Karpas-422 (cell line): ENCODE measurements around the gene NCOA3. TPM values are rescaled to one million over a fixed set of nuclear protein-coding genes. Genes with fewer than 3 reads are reported as not detected.
"Not testable (repeated sequence)": the region's sequence is repeated elsewhere in the genome, so short reads cannot be mapped to it uniquely, and the experiment has no call there.

ENCODE experiments used
- DNase-seq: peaks from one replicate; pipeline ENCODE4 v3.0.0-alpha.2; 2015
- H2AFZ ChIP-seq: fragments of 200-600 bp; sonication (generic); 2 replicates; pipeline ENCODE4 v1.6.1; 2014; ENCODE audit warnings: antibody characterized with exemption, low read length, mixed read lengths
- H3K27ac ChIP-seq: fragments of 200-600 bp; sonication (generic); 2 replicates; pipeline ENCODE4 v1.5.1; 2014; ENCODE audit warnings: mild to moderate bottlenecking, low read length, moderate library complexity
- H3K27me3 ChIP-seq: fragments of 200-600 bp; sonication (generic); 2 replicates; pipeline ENCODE4 v1.6.1; 2014; ENCODE audit warnings: low read length, mixed read lengths
- H3K36me3 ChIP-seq: fragments of 200-600 bp; sonication (generic); 2 replicates; pipeline ENCODE4 v1.6.1; 2014; ENCODE audit warnings: low read length, mixed read lengths; ENCODE audit not compliant: insufficient read depth
- H3K4me1 ChIP-seq: fragments of 200-600 bp; sonication (generic); 2 replicates; pipeline ENCODE4 v1.6.1; 2014; ENCODE audit warnings: mild to moderate bottlenecking, low read length, mixed read lengths
- H3K4me2 ChIP-seq: fragments of 200-600 bp; sonication (generic); 2 replicates; pipeline ENCODE4 v1.6.1; 2014; ENCODE audit warnings: low read length, low read depth, mild to moderate bottlenecking; ENCODE audit not compliant: poor library complexity, severe bottlenecking
- H3K4me3 ChIP-seq: fragments of 200-600 bp; sonication (generic); 2 replicates; pipeline ENCODE4 v1.5.1; 2014; ENCODE audit warnings: mild to moderate bottlenecking, antibody characterized with exemption, low read length, mixed read lengths
- H3K79me2 ChIP-seq: fragments of 200-600 bp; sonication (generic); 2 replicates; pipeline ENCODE4 v1.6.1; 2014; ENCODE audit warnings: mild to moderate bottlenecking, low read length, mixed read lengths
- H3K9ac ChIP-seq: fragments of 200-600 bp; sonication (generic); 2 replicates; pipeline ENCODE4 v1.6.0; 2014; ENCODE audit warnings: low read length
- H3K9me2 ChIP-seq: fragments of 200-600 bp; sonication (generic), shearing (Covaris generic); replicated peaks from 2 replicates; pipeline ENCODE4 v1.6.0; 2014; ENCODE audit warnings: mild to moderate bottlenecking, low read length, moderate library complexity; ENCODE audit not compliant: insufficient read depth
- H3K9me3 ChIP-seq: fragments of 300-700, 200-600 bp; sonication (generic); 2 replicates; pipeline ENCODE4 v1.6.1; 2014; ENCODE audit warnings: low read length, mixed read lengths
- H4K20me1 ChIP-seq: fragments of 200-600 bp; sonication (generic); 2 replicates; pipeline ENCODE4 v1.6.1; 2014; ENCODE audit warnings: mild to moderate bottlenecking, antibody characterized with exemption, low read length, low read depth; ENCODE audit not compliant: insufficient read depth
- total RNA-seq: library from RNA; depleted of rRNA; stranded (reverse); fragments of >200 nt; shearing (Covaris generic); gene quantifications from 2 replicates; pipeline ENCODE4 v1.2.3, GENCODE V29; 2014; ENCODE audit warnings: low replicate concordance

The NCOA3 gene
- total RNA-seq, 1 experiment from 2014 or later = 90.0 TPM

DNA sequence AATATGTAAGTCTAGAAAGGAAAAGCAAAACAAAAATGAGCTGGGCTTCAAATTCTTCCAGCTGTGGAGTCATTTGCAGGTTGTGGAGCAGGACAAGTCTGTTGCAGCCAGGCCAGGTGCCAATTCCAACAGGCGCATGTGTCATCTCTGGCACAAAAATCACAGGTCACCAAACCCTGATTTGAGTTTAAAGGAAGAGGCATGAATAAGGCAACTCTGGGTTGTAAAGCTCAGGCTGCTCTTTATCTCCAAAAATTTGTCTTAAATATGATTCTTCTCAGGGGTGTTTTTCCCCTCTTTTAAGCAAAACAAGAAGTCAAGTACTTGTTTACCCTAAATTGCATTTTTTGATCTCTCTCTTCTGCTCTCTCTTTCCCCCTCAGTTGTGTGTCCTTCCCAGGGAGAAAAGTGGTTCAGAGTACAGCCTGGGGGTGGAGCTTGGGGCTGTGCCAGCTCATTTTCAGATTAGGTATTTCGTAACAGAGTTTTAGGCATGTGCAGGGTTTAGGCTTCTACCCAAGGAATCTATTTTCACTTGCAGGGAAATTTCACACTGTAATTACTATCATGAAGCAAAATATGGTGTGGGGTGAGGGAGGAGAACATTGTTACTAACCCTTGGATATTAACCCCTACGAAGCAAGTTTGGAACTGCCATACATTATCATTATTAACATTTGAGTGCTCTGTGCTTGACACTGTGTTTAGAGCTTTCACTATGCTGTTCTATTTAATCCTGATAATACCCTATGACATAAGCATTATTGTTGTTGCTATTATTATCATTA is 8.3 kb upstream of the NCOA3 start:
- no peaks in the 10 kb centered on the region for H3K9me3 ChIP-seq
- H3K4me3 ChIP-seq = peak overlapping the region; percentile 9; the same call in 1 of the 2 replicates
- H2AFZ ChIP-seq = peak overlapping the region; percentile 44; the same call in 1 of the 2 replicates
- H3K36me3 ChIP-seq = no peaks in the 10 kb centered on the region
- H4K20me1 ChIP-seq = no peaks in the 10 kb centered on the region
- H3K79me2 ChIP-seq = no peaks in the 10 kb centered on the region
- H3K9me2 ChIP-seq = no peaks in the 10 kb centered on the region
- peak; percentile 75 for DNase-seq
- H3K9ac ChIP-seq = peak overlapping the region; percentile 31
- H3K27me3 ChIP-seq = no peaks in the 10 kb centered on the region
- H3K27ac ChIP-seq = peak overlapping the region; percentile 47
- H3K4me1 ChIP-seq = peaks cover 20% of the 10 kb centered on the region
- H3K4me2 ChIP-seq = peak overlapping the region; percentile 49

DNA sequence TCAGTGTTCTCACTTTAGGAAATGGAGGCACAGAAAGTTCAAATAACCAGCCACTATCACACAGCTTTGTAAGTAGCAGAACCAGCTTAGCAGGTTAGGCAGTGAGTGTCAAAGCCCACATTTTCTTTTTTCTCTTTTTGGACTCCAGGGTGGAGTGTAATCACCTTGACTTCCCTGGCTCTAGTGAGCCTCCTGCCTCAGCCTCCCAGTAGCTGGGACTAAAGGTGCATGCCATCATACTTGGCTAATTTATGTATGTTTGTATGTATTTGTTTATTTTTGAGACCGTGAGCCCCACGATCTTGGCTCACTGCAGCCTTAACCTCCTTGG is 7.8 kb upstream of the NCOA3 start:
- no peak overlapping the region; the same call in 1 of the 2 replicates for H3K4me3 ChIP-seq
- H3K27me3 ChIP-seq = no peaks in the 10 kb centered on the region
- H3K36me3 ChIP-seq = no peaks in the 10 kb centered on the region
- H3K4me2 ChIP-seq = peak overlapping the region; percentile 49
- 0 out of 2 replicates have a peak overlapping the region, but pooled peaks have one; percentile 31 for H3K9ac ChIP-seq
- H2AFZ ChIP-seq = peak overlapping the region; percentile 44; the same call in 1 of the 2 replicates
- no peaks in the 10 kb centered on the region for H3K9me2 ChIP-seq
- H4K20me1 ChIP-seq = no peaks in the 10 kb centered on the region
- H3K4me1 ChIP-seq = peaks cover 22% of the 10 kb centered on the region
- DNase-seq = no peak
- H3K27ac ChIP-seq = no peak overlapping the region
- no peaks in the 10 kb centered on the region for H3K79me2 ChIP-seq
- no peaks in the 10 kb centered on the region for H3K9me3 ChIP-seq

DNA sequence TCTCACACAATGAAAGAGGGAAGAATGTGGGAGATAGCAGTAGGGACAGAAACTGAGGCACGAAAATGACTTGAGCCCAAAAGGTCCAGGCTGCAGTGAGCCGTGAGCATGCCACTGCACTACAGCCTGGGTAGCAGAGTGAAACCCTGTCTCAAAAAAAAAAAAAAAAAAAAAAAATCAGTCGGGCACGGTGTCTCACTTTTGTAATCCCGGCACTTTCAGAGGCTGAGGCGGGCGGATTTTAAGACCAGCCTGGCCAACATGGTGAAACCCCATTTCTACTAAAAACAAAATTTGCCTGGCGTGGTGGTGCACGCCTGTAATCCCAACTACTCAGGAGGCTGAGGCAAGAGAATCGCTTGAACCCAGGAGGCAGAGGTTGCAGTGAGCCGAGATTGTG is 7.1 kb upstream of the NCOA3 start:
- not testable (repeated sequence) for H3K9ac ChIP-seq, H2AFZ ChIP-seq, DNase-seq, H3K9me2 ChIP-seq, H3K9me3 ChIP-seq, H3K27ac ChIP-seq, H4K20me1 ChIP-seq, H3K27me3 ChIP-seq, H3K4me2 ChIP-seq, H3K4me3 ChIP-seq, H3K36me3 ChIP-seq, H3K79me2 ChIP-seq
- peaks cover 22% of the 10 kb centered on the region for H3K4me1 ChIP-seq

DNA sequence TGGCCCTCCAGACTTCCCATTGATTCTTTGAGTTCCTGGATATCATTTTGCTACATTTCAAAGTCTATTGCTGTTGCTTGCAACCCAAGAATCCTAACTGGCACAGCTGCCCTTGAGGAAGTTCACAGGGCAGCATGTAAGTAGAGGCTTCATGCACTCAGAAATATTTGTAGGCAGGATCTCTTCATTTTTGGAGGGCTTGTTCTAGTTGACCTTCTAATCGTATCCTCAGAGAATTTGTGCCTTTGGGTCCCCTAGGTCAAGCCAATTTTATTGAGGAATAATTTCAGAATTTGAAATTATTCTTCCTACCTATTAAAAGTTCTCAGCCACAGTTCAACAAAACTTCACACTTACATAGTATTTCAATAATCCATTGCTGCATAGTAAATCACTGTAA is 5.6 kb upstream of the NCOA3 start:
- no peak overlapping the region for H2AFZ ChIP-seq
- H3K79me2 ChIP-seq = no peaks in the 10 kb centered on the region
- no peak for DNase-seq
- H3K36me3 ChIP-seq = no peaks in the 10 kb centered on the region
- peaks cover 30% of the 10 kb centered on the region for H3K4me1 ChIP-seq
- H3K9me2 ChIP-seq = no peaks in the 10 kb centered on the region
- H3K9ac ChIP-seq = no peak overlapping the region
- H3K4me3 ChIP-seq = no peak overlapping the region
- H3K27ac ChIP-seq = no peak overlapping the region
- no peaks in the 10 kb centered on the region for H4K20me1 ChIP-seq
- no peaks in the 10 kb centered on the region for H3K9me3 ChIP-seq
- no peak overlapping the region for H3K4me2 ChIP-seq
- H3K27me3 ChIP-seq = no peaks in the 10 kb centered on the region

DNA sequence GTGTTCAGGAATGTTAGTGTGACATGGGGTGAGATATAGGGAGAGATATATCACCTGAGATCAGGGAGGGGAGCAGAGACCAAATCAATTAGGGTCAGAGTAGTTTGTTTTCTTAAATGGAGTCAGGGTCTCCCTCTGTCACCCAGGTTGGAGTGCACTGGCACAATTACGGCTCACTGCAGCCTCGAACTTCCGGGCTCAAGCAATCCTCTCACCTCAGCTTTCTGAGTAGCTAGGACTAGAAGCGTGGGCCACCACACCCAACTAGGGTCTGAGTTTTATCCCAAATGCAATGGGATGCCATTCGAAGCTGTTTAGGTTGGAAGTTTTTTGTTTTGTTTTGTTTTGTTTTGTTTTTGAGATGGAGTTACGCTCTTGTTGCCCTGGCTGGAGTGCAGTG is 3.1 kb upstream of the NCOA3 start:
- H3K4me2 ChIP-seq = no peak overlapping the region
- no peaks in the 10 kb centered on the region for H3K27me3 ChIP-seq
- H3K79me2 ChIP-seq = peaks cover 18% of the 10 kb centered on the region
- no peak overlapping the region for H3K27ac ChIP-seq
- no peak overlapping the region for H3K4me3 ChIP-seq
- H4K20me1 ChIP-seq = peaks cover 4% of the 10 kb centered on the region; the same call in 1 of the 2 replicates
- H2AFZ ChIP-seq = no peak overlapping the region
- H3K9me2 ChIP-seq = no peaks in the 10 kb centered on the region
- H3K4me1 ChIP-seq = peaks cover 29% of the 10 kb centered on the region
- H3K9me3 ChIP-seq = no peaks in the 10 kb centered on the region
- no peaks in the 10 kb centered on the region for H3K36me3 ChIP-seq
- DNase-seq = no peak
- no peak overlapping the region for H3K9ac ChIP-seq

DNA sequence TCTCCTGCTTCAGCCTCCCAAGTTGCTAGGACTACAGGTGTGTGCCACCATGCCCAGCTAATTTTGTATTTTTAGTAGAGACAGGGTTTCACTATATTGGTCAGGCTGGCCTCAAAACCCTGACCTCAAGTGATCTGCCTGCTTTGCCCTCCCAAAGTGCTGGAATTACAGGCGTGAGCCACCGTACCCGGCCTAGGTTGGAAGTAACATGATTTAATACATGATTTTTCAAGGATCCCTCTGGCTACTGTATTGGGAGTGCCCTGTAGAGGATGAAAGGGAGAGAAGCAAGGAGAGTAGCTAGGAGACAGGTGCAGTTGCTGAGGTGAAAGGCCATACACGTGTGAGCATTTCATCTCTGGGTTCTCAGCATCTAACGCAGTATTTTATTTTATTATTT is 2.6 kb upstream of the NCOA3 start:
- Histone ChIP-seq H3K4me2 (no peak overlapping the region), H3K9me3 (no peaks in the 10 kb centered on the region), H3K79me2 (peaks cover 22% of the 10 kb centered on the region), H3K36me3 (no peaks in the 10 kb centered on the region), H2AFZ (no peak overlapping the region), H4K20me1 (peaks cover 4% of the 10 kb centered on the region; the same call in 1 of the 2 replicates), H3K4me3 (no peak overlapping the region), H3K4me1 (peaks cover 29% of the 10 kb centered on the region), H3K9ac (no peak overlapping the region), H3K27ac (no peak overlapping the region), H3K9me2 (no peaks in the 10 kb centered on the region), H3K27me3 (no peaks in the 10 kb centered on the region)
- DNase-seq = no peak

DNA sequence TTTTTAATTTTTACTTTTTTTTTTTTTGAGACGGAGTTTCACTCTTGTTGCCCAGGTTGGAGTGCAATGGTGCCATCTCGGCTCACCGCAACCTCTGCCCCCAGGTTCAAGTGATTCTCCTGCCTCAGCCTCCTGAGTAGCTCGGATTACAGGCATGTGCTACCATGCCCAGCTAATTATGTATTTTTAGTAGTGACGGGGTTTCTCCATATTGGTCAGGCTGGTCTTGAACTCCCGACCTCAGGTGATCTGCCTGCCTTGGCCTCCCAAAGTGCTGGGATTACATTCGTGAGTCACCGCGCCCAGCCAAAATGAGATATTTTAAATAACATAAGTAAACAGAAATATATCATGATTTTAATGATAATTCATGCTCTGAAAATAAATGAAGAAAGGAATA is 1.6 kb upstream of the NCOA3 start:
- H3K79me2 ChIP-seq = peaks cover 31% of the 10 kb centered on the region
- H3K4me1 ChIP-seq = peaks cover 35% of the 10 kb centered on the region
- H4K20me1 ChIP-seq, H3K27ac ChIP-seq, DNase-seq, H3K9me2 ChIP-seq, H3K36me3 ChIP-seq, H3K27me3 ChIP-seq, H3K9me3 ChIP-seq, H3K4me3 ChIP-seq: not testable (repeated sequence)
- H3K4me2 ChIP-seq = peak overlapping the region; percentile 97
- peak overlapping the region; percentile 97; the same call in 1 of the 2 replicates for H3K9ac ChIP-seq
- peak overlapping the region; percentile 10; the same call in 1 of the 2 replicates for H2AFZ ChIP-seq

DNA sequence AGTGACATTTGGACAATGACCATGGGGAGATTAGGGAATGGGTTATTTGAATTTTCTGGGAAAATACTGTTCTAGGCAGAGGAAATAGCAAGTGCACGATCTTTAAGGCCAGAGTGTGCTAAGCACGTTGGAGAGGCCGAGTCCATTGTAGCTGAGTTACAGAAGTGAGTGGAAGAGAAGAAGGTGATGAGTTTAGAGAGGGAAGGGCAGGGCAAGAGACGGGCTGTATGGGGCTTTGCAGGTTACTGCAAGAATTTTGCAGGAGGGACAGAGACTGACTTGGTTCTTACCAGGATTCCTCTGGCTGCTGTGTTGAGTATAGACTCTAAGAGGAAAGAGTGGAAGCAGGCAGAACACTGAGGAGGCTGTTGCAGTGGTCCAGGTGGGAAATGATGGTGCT is 1.1 kb upstream of the NCOA3 start:
- H3K27me3 ChIP-seq = no peaks in the 10 kb centered on the region
- H2AFZ ChIP-seq = peak overlapping the region; percentile 10; the same call in 1 of the 2 replicates
- DNase-seq = peak; percentile 59
- H3K27ac ChIP-seq = no peak overlapping the region
- H3K9ac ChIP-seq = peak overlapping the region; percentile 97
- H3K4me2 ChIP-seq = peak overlapping the region; percentile 97
- H3K79me2 ChIP-seq = peaks cover 36% of the 10 kb centered on the region
- no peaks in the 10 kb centered on the region for H3K9me3 ChIP-seq
- no peaks in the 10 kb centered on the region for H3K9me2 ChIP-seq
- H3K36me3 ChIP-seq = no peaks in the 10 kb centered on the region
- peak overlapping the region; percentile 95 for H3K4me3 ChIP-seq
- peaks cover 4% of the 10 kb centered on the region; the same call in 1 of the 2 replicates for H4K20me1 ChIP-seq
- H3K4me1 ChIP-seq = peaks cover 39% of the 10 kb centered on the region
